GM12801 (cell line): ENCODE measurements around the gene CLOCK.

ENCODE experiments used
- CTCF ChIP-seq: IDR thresholded peaks from one replicate; pipeline ENCODE4 v1.5.1; 2011; ENCODE audit warnings: control low read depth; ENCODE audit not compliant: insufficient read length; ENCODE audit errors: extremely low read depth

Gene CLOCK

GRCh38 chr4:55411621-55412020, 135.1 kb downstream of the CLOCK start:
- TF ChIP-seq CTCF: no peak

DNA sequence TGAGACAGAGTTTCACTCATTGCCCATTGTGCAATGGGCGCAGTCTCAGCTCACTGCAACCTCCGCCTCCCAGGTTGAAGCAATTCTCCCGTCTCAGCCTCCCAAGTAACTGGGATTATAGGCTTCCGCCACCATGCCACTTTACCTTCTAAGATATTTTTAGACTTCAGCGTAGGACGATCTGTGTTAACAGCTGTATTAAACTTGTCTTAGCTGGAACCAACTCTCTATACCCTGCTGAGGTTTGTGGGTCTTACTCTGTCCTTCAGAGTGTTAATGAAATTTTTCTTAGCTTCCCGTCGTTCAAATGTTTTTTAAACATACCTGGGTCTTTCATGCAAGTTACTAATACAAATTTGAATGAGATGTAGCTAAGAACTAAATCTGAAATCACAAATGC, 136.3 kb downstream of the CLOCK start:
- no peak for TF ChIP-seq CTCF

- TF ChIP-seq CTCF: no peak
Measured at GRCh38 chr4:55409468-55410171, 137.1 kb downstream of the CLOCK start.

- no peak for TF ChIP-seq CTCF
Measured at GRCh38 chr4:55407764-55408163, 138.9 kb downstream of the CLOCK start.

- no peak for TF ChIP-seq CTCF
Measured at GRCh38 chr4:55407119-55407518, 139.6 kb downstream of the CLOCK start.

GRCh38 chr4:55406545-55406944, 140.2 kb downstream of the CLOCK start:
- no peak for TF ChIP-seq CTCF

DNA sequence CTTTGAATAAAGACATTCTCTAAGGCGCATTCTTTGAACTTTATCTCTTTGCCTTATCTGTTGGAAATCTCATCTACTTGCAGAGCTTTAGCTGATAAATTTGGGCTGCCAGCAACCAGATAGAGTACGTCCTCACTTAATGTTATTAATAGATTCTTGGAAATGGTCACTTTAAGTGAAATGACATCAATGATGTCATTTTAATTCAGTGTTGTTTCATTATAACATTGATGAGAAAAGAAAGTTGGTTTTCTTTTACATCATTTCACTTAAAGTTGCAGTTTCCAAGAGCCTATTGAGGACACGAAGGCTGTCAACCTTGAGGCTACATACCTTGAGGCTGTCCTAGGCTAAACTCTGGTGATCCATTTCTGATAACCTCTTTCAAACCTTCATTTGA, 141.6 kb downstream of the CLOCK start:
- no peak for TF ChIP-seq CTCF

DNA sequence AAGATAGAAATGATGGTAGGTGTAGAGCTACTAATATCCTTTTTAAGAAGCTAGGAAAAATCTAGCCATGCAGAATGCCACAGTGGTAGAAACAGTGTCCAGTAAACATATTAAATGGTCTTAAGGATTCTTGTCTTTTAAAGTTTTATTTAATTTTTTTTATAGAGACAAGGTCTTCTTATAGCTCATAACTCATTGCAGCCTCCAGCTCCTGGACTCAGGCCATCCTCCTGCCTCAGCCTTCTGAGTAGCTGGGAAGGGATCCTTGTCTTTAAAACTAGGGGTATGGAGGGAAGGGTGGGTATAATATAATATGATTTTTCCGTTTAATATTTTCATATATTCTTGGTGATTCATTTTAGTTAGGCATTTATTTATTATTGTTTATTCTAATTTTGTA, 147.1 kb downstream of the CLOCK start:
- no peak for TF ChIP-seq CTCF
